ENCODE data around the gene NTMT1.

The NTMT1 gene

GRCh38 chr9:129676287-129676686, 50.3 kb downstream of the NTMT1 start:
- Histone ChIP-seq H3K4me3 (ENCODE audit: low read depth, low read length, poor library complexity, severe bottlenecking) (no peak overlapping the region), H2AFZ (ENCODE audit: low read length) (no peak overlapping the region), H3K27ac (ENCODE audit: low read depth, low read length, poor library complexity, severe bottlenecking) (no peak overlapping the region), H3K36me3 (ENCODE audit: insufficient read depth, low read length) (no peaks in the 10 kb centered on the region), H3K27me3 (ENCODE audit: insufficient read depth, low read length) (peaks cover 7% of the 10 kb centered on the region; the same call in 1 of the 2 replicates), H3K4me2 (ENCODE audit: low read length) (no peak overlapping the region), H4K20me1 (ENCODE audit: insufficient read depth, low read length) (no peaks in the 10 kb centered on the region), H3K9me3 (ENCODE audit: low read length) (no peaks in the 10 kb centered on the region), H3K79me2 (ENCODE audit: insufficient read depth, low read length) (no peaks in the 10 kb centered on the region), H3F3A (ENCODE audit: insufficient read depth, low read length) (no peaks in the 10 kb centered on the region), H3K9ac (ENCODE audit: low read length) (no peak overlapping the region), H3K9me2 (ENCODE audit: low read depth, low read length) (no peaks in the 10 kb centered on the region), H3K4me1 (ENCODE audit: insufficient read depth, low read length, severe bottlenecking) (no peaks in the 10 kb centered on the region)
- no peak for TF ChIP-seq CTCF (IDR thresholded peaks at IDR 0.05; ENCODE audit: low read length)
- TF ChIP-seq EZH2 (IDR thresholded peaks at IDR 0.05; ENCODE audit: borderline replicate concordance, low read length): no peak

GRCh38 chr9:129676975-129677374, 51.0 kb downstream of the NTMT1 start:
- Histone ChIP-seq H3K4me2 (ENCODE audit: low read length) (no peak overlapping the region), H3K9me3 (ENCODE audit: low read length) (no peaks in the 10 kb centered on the region), H2AFZ (ENCODE audit: low read length) (no peak overlapping the region), H3K9ac (ENCODE audit: low read length) (no peak overlapping the region), H3K36me3 (ENCODE audit: insufficient read depth, low read length) (no peaks in the 10 kb centered on the region), H3F3A (ENCODE audit: insufficient read depth, low read length) (no peaks in the 10 kb centered on the region), H3K4me1 (ENCODE audit: insufficient read depth, low read length, severe bottlenecking) (no peaks in the 10 kb centered on the region), H3K27ac (ENCODE audit: low read depth, low read length, poor library complexity, severe bottlenecking) (no peak overlapping the region), H3K27me3 (ENCODE audit: insufficient read depth, low read length) (peaks cover 7% of the 10 kb centered on the region; the same call in 1 of the 2 replicates), H4K20me1 (ENCODE audit: insufficient read depth, low read length) (no peaks in the 10 kb centered on the region), H3K79me2 (ENCODE audit: insufficient read depth, low read length) (no peaks in the 10 kb centered on the region), H3K9me2 (ENCODE audit: low read depth, low read length) (no peaks in the 10 kb centered on the region), H3K4me3 (ENCODE audit: low read depth, low read length, poor library complexity, severe bottlenecking) (no peak overlapping the region)
- no peak for TF ChIP-seq EZH2 (IDR thresholded peaks at IDR 0.05; ENCODE audit: borderline replicate concordance, low read length)
- no peak for TF ChIP-seq CTCF (IDR thresholded peaks at IDR 0.05; ENCODE audit: low read length)

GRCh38 chr9:129677456-129677855, 51.5 kb downstream of the NTMT1 start:
- Histone ChIP-seq H3F3A (ENCODE audit: insufficient read depth, low read length) (no peaks in the 10 kb centered on the region), H3K9me3 (ENCODE audit: low read length) (no peaks in the 10 kb centered on the region), H3K79me2 (ENCODE audit: insufficient read depth, low read length) (no peaks in the 10 kb centered on the region), H3K9ac (ENCODE audit: low read length) (no peak overlapping the region), H3K27me3 (ENCODE audit: insufficient read depth, low read length) (peaks cover 7% of the 10 kb centered on the region; the same call in 1 of the 2 replicates), H3K4me2 (ENCODE audit: low read length) (no peak overlapping the region), H2AFZ (ENCODE audit: low read length) (no peak overlapping the region), H3K27ac (ENCODE audit: low read depth, low read length, poor library complexity, severe bottlenecking) (no peak overlapping the region), H4K20me1 (ENCODE audit: insufficient read depth, low read length) (no peaks in the 10 kb centered on the region), H3K4me1 (ENCODE audit: insufficient read depth, low read length, severe bottlenecking) (no peaks in the 10 kb centered on the region), H3K4me3 (ENCODE audit: low read depth, low read length, poor library complexity, severe bottlenecking) (no peak overlapping the region), H3K36me3 (ENCODE audit: insufficient read depth, low read length) (no peaks in the 10 kb centered on the region), H3K9me2 (ENCODE audit: low read depth, low read length) (no peaks in the 10 kb centered on the region)
- TF ChIP-seq EZH2 (IDR thresholded peaks at IDR 0.05; ENCODE audit: borderline replicate concordance, low read length): no peak
- no peak for TF ChIP-seq CTCF (IDR thresholded peaks at IDR 0.05; ENCODE audit: low read length)
